Small intestine (tissue), 7 donors: ENCODE results near the gene PARD6A. TPM values are rescaled to one million over a fixed set of nuclear protein-coding genes. Genes with fewer than 3 reads are reported as not detected.

Experiments
- DNase-seq, 2 donors: peaks; one replicate each; pipeline versions ENCODE4 v3.0.0 to v3.0.0-alpha.2; 2013
- FAIRE-seq: peaks from 2 replicates; lab custom pipeline; 2012; peaks lifted over from hg19 to GRCh38; lab: Jason Lieb, UNC
- H3K27ac ChIP-seq, 3 donors: one replicate each; pipeline ENCODE4 v1.5.1; 2013; ENCODE audit warnings: low read length in 2 of 3, mild to moderate bottlenecking in 2 of 3, control low read depth in 1 of 3, inconsistent platforms in 1 of 3, low read depth in 1 of 3, moderate library complexity in 1 of 3
- H3K27me3 ChIP-seq, 3 donors: one replicate each; pipeline ENCODE4 v1.6.1; 2013; ENCODE audit warnings: low read length in 3 of 3, inconsistent platforms in 1 of 3; ENCODE audit not compliant: control insufficient read depth in 3 of 3, insufficient read depth in 3 of 3
- H3K36me3 ChIP-seq, 3 donors: one replicate each; pipeline ENCODE4 v1.6.1; 2013; ENCODE audit warnings: low read length in 3 of 3, inconsistent platforms in 1 of 3, low read depth in 1 of 3, mild to moderate bottlenecking in 1 of 3, moderate library complexity in 1 of 3; ENCODE audit not compliant: control insufficient read depth in 3 of 3, insufficient read depth in 2 of 3
- H3K4me1 ChIP-seq, 3 donors: one replicate each; pipeline ENCODE4 v1.6.1; 2013; ENCODE audit warnings: low read length in 2 of 3, inconsistent platforms in 1 of 3, low read depth in 1 of 3, mild to moderate bottlenecking in 1 of 3, moderate library complexity in 1 of 3; ENCODE audit not compliant: control insufficient read depth in 3 of 3, insufficient read depth in 2 of 3
- H3K4me3 ChIP-seq, 3 donors: one replicate each; pipeline ENCODE4 v1.5.1; 2013; ENCODE audit warnings: low read length in 3 of 3, control low read depth in 1 of 3, inconsistent platforms in 1 of 3, low read depth in 1 of 3, mild to moderate bottlenecking in 1 of 3, moderate library complexity in 1 of 3
- H3K9me3 ChIP-seq, 2 donors: one replicate each; pipeline ENCODE4 v1.6.1; 2013; ENCODE audit warnings: low read depth in 1 of 2, low read length in 1 of 2; ENCODE audit not compliant: control insufficient read depth in 2 of 2, insufficient read depth in 1 of 2
- WGBS, 3 donors: extraction: QIAGEN DNeasy Blood & Tissue Kit; methylation state at CpG; one replicate each; pipeline ENCODE4 v1.1.7; 2013; 5-methylcytosine and 5-hydroxymethylcytosine counted together
- polyA plus RNA-seq, 4 donors: library from polyadenylated mRNA; stranded (reverse) in 3 of 4; unstranded in 1 of 4; fragments of 200-250 nt in 3 of 4; fragments of 120-200 nt in 1 of 4; gene quantifications; one replicate each; pipeline versions ENCODE4 v1.2.1 to v1.2.3, GENCODE V29; 2013
- donor health status: healthy with polysubstance abuse.
- donor health status: control.
- donor health status: control.
- donor health status: Bipolar disorder and iron deficiency.
- donor health status: healthy.

PARD6A gene
- polyA plus RNA-seq, 4 donors = 1.0 to 6.8 (median 2.7) TPM

- no peak for FAIRE-seq
- Histone ChIP-seq H3K9me3 (no peaks in the 10 kb centered on the region), H3K36me3 (peaks cover 0 to 9% (median 0%) of the 10 kb centered on the region in 3 donors), H3K4me1 (peaks cover 0 to 3% (median 0%) of the 10 kb centered on the region in 3 donors), H3K4me3 (no peak overlapping the region), H3K27me3 (peaks cover 0 to 43% (median 0%) of the 10 kb centered on the region in 3 donors), H3K27ac (peak overlapping the region in 1 of 3 donors; percentile 72)
- WGBS, 3 donors = 38 to 50% (median 38%) methylated on average over 18 to 21 of the region's 21 CpGs
- DNase-seq = peak in 1 of 2 donors; percentile 77
These were observed 13.2 kb downstream of the PARD6A start for GRCh38 chr16:67673712-67674580.

GRCh38 chr16:67674851-67675578 lies 14.3 kb downstream of the PARD6A start:
- H3K27me3 ChIP-seq = peaks cover 0 to 36% (median 0%) of the 10 kb centered on the region in 3 donors
- H3K4me1 ChIP-seq = peaks cover 0 to 3% (median 0%) of the 10 kb centered on the region in 3 donors
- H3K4me3 ChIP-seq = no peak overlapping the region
- WGBS, 3 donors = 60 to 93% (median 74%) methylated on average over 28 of the region's 28 CpGs
- H3K9me3 ChIP-seq = no peaks in the 10 kb centered on the region
- DNase-seq (peak in 1 of 2 donors; percentile 74), FAIRE-seq (no peak)
- H3K27ac ChIP-seq = peak overlapping the region in 1 of 3 donors; percentile 72
- H3K36me3 ChIP-seq = peaks cover 0 to 9% (median 0%) of the 10 kb centered on the region in 3 donors

GRCh38 chr16:67675579-67675935 lies 14.8 kb downstream of the PARD6A start:
- DNase-seq (no peak), FAIRE-seq (no peak)
- no peak overlapping the region for H3K27ac ChIP-seq
- H3K4me3 ChIP-seq = no peak overlapping the region
- H3K4me1 ChIP-seq = peaks cover 0 to 3% (median 0%) of the 10 kb centered on the region in 3 donors
- peaks cover 0 to 9% (median 0%) of the 10 kb centered on the region in 3 donors for H3K36me3 ChIP-seq
- WGBS, 3 donors = 94 to 98% (median 96%) methylated on average over 17 of the region's 17 CpGs
- peaks cover 0 to 34% (median 0%) of the 10 kb centered on the region in 3 donors for H3K27me3 ChIP-seq
- no peaks in the 10 kb centered on the region for H3K9me3 ChIP-seq

GRCh38 chr16:67675999-67676398 lies 15.2 kb downstream of the PARD6A start:
- Histone ChIP-seq H3K4me1 (peaks cover 0 to 3% (median 0%) of the 10 kb centered on the region in 3 donors), H3K27me3 (peaks cover 0 to 32% (median 0%) of the 10 kb centered on the region in 3 donors), H3K4me3 (no peak overlapping the region), H3K9me3 (no peaks in the 10 kb centered on the region), H3K36me3 (peaks cover 0 to 9% (median 2%) of the 10 kb centered on the region in 3 donors), H3K27ac (no peak overlapping the region)
- 96 to 99% (median 96%) methylated on average over 7 of the region's 7 CpGs for WGBS, 3 donors
- FAIRE-seq (no peak), DNase-seq (no peak)

GRCh38 chr16:67676516-67676915 lies 15.8 kb downstream of the PARD6A start:
- H3K36me3 ChIP-seq = peaks cover 0 to 9% (median 3%) of the 10 kb centered on the region in 3 donors
- peaks cover 0 to 3% (median 0%) of the 10 kb centered on the region in 3 donors for H3K4me1 ChIP-seq
- FAIRE-seq (no peak), DNase-seq (no peak)
- no peak overlapping the region for H3K27ac ChIP-seq
- peaks cover 0 to 34% (median 0%) of the 10 kb centered on the region in 3 donors for H3K27me3 ChIP-seq
- H3K4me3 ChIP-seq = no peak overlapping the region
- H3K9me3 ChIP-seq = no peaks in the 10 kb centered on the region
- WGBS, 3 donors = 82 to 86% (median 84%) methylated on average over 4 of the region's 4 CpGs

- FAIRE-seq = no peak
- no peak for DNase-seq
- H3K27ac ChIP-seq = no peak overlapping the region
- H3K9me3 ChIP-seq = no peaks in the 10 kb centered on the region
- 67 to 76% (median 74%) methylated on average over 8 of the region's 8 CpGs for WGBS, 3 donors
- no peak overlapping the region for H3K4me3 ChIP-seq
- peaks cover 0 to 3% (median 0%) of the 10 kb centered on the region in 3 donors for H3K4me1 ChIP-seq
- H3K27me3 ChIP-seq = peaks cover 0 to 38% (median 0%) of the 10 kb centered on the region in 3 donors
- H3K36me3 ChIP-seq = peaks cover 0 to 9% (median 3%) of the 10 kb centered on the region in 3 donors
These were observed 16.2 kb downstream of the PARD6A start for GRCh38 chr16:67676939-67677338.

- no peak for FAIRE-seq
- H3K4me3 ChIP-seq = no peak overlapping the region
- no peak overlapping the region for H3K27ac ChIP-seq
- peaks cover 0 to 3% (median 0%) of the 10 kb centered on the region in 3 donors for H3K4me1 ChIP-seq
- H3K36me3 ChIP-seq = peaks cover 0 to 9% (median 3%) of the 10 kb centered on the region in 3 donors
- DNase-seq = no peak
- peaks cover 0 to 35% (median 0%) of the 10 kb centered on the region in 3 donors for H3K27me3 ChIP-seq
- WGBS, 3 donors = 92 to 100% (median 99%) methylated on average over 1 of the region's 1 CpG
- no peaks in the 10 kb centered on the region for H3K9me3 ChIP-seq
These were observed 17.0 kb downstream of the PARD6A start for GRCh38 chr16:67677712-67678111.
